ENCODE data around the gene MGST3.
"Not testable (repeated sequence)": the region's sequence is repeated elsewhere in the genome, so short reads cannot be mapped to it uniquely, and the experiment has no call there.

The MGST3 gene

DNA sequence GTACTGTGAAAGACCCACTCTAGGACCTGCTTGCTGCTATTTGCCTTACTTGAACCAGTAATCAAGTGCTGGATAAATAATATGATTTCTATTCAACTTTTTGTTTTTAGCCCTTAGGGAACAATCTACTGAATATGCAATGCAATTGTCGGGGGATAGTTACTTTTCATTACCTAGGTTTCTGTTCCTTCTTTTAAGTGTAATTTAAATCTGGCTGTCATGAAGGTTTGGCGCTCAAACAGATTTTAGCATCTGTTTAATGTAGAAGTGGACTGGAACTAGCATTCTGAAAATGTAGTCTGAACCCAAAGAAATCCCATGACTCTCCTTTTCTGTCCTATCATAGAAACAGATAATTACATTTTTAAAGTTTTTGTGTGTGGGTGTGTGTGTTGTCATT, 4.8 kb downstream of the MGST3 start:
- Histone ChIP-seq H4K20me1 (peaks cover 60% of the 10 kb centered on the region), H3K9ac (no peak overlapping the region), H3K4me1 (peaks cover 21% of the 10 kb centered on the region), H3K36me3 (peaks cover 10% of the 10 kb centered on the region; the same call in 1 of the 2 replicates), H3K4me2 (no peak overlapping the region), H3K9me3 (no peaks in the 10 kb centered on the region), H3K27ac (no peak overlapping the region), H3K27me3 (no peaks in the 10 kb centered on the region), H3K4me3 (no peak overlapping the region)
- TF ChIP-seq Cebpa-rat (IDR thresholded peaks at IDR 0.05): no peak

DNA sequence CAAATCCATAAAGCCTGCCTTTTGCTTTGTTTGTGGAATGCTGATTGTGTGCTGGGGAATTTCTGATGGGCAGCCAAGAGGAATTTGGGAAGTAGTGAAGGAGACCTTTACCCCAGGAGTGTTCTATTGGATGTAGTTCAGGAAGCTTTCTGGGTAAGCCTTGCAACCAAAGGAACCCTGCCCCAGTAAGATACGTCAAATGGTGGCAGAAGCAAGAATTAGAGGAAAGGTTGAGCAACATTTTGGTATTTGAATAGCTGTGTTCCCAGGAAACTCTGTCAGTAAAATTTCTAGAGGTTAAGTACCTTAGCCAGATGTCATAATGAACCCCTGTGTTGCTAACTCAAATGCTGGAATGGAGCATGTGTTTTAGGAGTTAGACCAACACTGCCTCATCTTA, 6.4 kb downstream of the MGST3 start:
- no peaks in the 10 kb centered on the region for H3K9me3 ChIP-seq
- no peak for TF ChIP-seq Cebpa-rat (IDR thresholded peaks at IDR 0.05)
- no peak overlapping the region for H3K4me3 ChIP-seq
- no peaks in the 10 kb centered on the region for H3K27me3 ChIP-seq
- H3K36me3 ChIP-seq: peaks cover 10% of the 10 kb centered on the region; the same call in 1 of the 2 replicates
- no peak overlapping the region for H3K27ac ChIP-seq
- H4K20me1 ChIP-seq: peaks cover 58% of the 10 kb centered on the region
- H3K4me1 ChIP-seq: peaks cover 14% of the 10 kb centered on the region
- H3K4me2 ChIP-seq: no peak overlapping the region
- H3K9ac ChIP-seq: no peak overlapping the region

DNA sequence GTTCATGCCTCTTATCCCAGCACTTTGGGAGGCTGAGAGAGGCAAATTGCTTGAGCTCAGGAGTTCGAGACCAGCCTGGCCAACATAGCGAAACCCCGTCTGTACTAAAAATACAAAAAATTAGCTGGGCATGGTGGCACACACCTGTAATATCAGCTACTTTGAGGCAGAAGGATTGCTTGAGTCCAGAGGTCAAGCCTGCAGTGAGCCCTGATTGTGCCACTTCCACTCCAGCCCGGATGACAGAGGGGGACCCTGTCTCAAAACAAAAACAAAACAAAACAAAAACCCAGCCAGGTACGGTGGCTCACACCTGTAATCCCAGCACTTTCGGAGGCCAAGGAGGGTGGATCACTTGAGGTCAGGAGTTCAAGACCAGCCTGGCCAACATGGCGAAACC, 7.2 kb downstream of the MGST3 start:
- not testable (repeated sequence) for H3K27ac ChIP-seq, H3K27me3 ChIP-seq, H3K4me3 ChIP-seq, H3K9me3 ChIP-seq, H3K4me1 ChIP-seq, H3K9ac ChIP-seq, H3K36me3 ChIP-seq, H3K4me2 ChIP-seq
- peaks cover 50% of the 10 kb centered on the region; the same call in 1 of the 2 replicates for H4K20me1 ChIP-seq

DNA sequence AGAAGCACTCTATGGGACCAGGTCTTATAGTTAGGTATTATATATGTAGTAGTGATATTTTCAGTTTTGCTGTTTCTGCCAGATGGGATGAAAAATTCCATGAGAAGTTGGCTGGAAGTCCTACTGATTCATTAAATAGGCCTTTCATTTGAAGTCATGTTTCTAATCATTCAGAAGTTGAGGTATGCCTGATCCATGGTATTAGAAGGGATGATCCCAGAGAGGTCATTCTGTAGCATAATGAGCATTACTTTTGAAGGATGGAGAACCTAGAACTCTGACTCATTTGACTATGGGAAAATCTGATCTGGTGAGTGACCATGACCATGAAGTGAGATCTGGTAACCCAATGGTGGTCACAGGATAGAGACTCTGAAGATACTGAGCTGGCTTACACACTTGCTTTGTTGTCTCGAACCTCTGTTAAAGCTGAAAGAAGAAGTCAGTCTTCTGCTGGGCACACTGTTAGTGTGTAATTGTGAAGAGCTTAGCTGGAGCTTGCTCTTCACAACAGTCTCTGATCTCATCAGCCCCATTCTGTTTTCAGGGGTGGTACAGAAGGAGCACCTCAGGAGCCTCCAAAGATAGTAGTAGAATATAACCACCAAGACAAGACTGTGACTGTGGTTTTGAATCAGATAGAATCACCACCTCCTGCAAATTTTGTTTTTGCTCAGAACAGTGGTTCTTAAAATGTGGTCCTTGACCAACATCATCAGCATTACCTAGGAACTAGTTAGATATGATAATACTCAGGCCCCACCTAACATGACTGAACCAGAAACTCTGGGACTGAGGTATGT, 9.0 kb downstream of the MGST3 start:
- peaks cover 10% of the 10 kb centered on the region; the same call in 1 of the 2 replicates for H3K36me3 ChIP-seq
- no peak overlapping the region for H3K4me3 ChIP-seq
- no peaks in the 10 kb centered on the region for H3K9me3 ChIP-seq
- no peak overlapping the region for H3K4me2 ChIP-seq
- no peaks in the 10 kb centered on the region for H3K27me3 ChIP-seq
- H3K27ac ChIP-seq: no peak overlapping the region
- TF ChIP-seq Cebpa-rat (IDR thresholded peaks at IDR 0.05): no peak
- no peak overlapping the region for H3K9ac ChIP-seq
- peaks cover 5% of the 10 kb centered on the region for H3K4me1 ChIP-seq
- H4K20me1 ChIP-seq: peaks cover 36% of the 10 kb centered on the region; the same call in 1 of the 2 replicates

DNA sequence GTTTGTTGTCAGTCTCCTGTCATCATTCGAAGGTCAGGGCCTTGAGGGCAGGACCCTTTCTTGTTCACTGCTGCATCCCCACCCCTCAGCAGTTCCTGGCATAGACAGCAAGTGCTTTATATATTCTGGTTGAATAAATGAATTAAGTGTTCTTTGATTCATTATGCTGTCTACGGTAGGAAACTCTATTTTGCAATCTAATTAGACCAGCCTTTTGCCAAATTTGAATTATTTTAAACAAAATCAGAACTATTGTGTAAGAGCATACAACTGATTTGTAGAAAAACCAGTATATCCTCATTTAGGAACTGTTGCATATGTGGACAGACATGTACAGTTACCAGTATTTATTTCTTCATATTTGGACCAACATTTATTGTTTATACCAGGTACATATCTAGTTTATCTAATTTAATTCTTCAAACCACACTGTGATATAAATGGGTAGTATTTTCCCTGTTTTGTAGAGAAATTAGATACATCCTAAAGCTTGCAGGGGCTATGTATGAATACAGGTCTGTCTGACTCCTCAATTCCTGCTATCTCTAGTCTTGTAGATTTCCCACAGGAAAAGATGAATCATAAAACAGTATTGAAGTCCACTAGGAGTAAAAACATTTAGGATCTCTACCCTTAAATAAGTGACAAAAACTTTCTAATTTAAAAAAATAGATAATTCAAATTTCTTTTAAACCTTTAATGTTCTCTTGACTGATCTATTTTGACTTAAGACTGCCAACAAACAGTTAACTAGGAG, 10.4 kb downstream of the MGST3 start:
- H3K27me3 ChIP-seq: no peaks in the 10 kb centered on the region
- H3K9ac ChIP-seq: no peak overlapping the region
- no peaks in the 10 kb centered on the region for H3K4me1 ChIP-seq
- H3K4me2 ChIP-seq: no peak overlapping the region
- H4K20me1 ChIP-seq: peaks cover 40% of the 10 kb centered on the region
- TF ChIP-seq Cebpa-rat (IDR thresholded peaks at IDR 0.05): no peak
- H3K9me3 ChIP-seq: no peaks in the 10 kb centered on the region
- peaks cover 10% of the 10 kb centered on the region; the same call in 1 of the 2 replicates for H3K36me3 ChIP-seq
- no peak overlapping the region for H3K27ac ChIP-seq
- H3K4me3 ChIP-seq: no peak overlapping the region

DNA sequence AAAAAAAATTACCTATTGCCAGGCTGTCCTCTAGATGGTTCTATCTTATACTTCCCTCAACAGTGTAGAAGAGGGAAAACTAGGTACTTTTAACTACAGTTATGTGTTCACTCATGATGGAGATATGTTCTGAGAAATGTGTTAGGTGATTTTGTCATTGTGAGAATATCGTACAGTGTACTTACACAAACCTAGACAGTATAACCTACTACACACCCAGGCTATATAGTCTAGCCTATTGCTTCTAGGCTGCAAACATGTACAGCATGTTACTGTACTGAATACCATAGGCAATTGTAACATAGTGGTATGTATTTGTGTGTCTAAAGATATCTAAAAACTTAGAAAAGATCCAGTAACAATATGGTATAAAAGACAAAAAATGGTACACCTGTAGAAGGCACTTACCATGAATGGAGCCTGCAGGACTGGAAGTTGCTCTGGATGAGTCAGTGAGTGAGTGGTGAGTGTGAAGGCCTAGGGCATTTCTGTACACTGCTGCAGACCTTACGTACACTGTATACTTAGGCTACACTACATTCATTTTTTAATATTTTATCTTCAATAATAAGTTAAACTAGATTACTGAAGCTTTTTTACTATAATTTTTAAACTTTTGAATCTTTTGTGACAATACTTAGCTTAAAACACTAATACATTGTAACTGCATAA, 13.2 kb downstream of the MGST3 start:
- Histone ChIP-seq H3K27me3 (no peaks in the 10 kb centered on the region), H3K36me3 (peaks cover 5% of the 10 kb centered on the region; the same call in 1 of the 2 replicates), H3K27ac (no peak overlapping the region), H3K9me3 (no peaks in the 10 kb centered on the region), H4K20me1 (peaks cover 41% of the 10 kb centered on the region), H3K4me1 (peaks cover 13% of the 10 kb centered on the region), H3K4me2 (no peak overlapping the region), H3K4me3 (no peak overlapping the region), H3K9ac (no peak overlapping the region)
- no peak for TF ChIP-seq Cebpa-rat (IDR thresholded peaks at IDR 0.05)

DNA sequence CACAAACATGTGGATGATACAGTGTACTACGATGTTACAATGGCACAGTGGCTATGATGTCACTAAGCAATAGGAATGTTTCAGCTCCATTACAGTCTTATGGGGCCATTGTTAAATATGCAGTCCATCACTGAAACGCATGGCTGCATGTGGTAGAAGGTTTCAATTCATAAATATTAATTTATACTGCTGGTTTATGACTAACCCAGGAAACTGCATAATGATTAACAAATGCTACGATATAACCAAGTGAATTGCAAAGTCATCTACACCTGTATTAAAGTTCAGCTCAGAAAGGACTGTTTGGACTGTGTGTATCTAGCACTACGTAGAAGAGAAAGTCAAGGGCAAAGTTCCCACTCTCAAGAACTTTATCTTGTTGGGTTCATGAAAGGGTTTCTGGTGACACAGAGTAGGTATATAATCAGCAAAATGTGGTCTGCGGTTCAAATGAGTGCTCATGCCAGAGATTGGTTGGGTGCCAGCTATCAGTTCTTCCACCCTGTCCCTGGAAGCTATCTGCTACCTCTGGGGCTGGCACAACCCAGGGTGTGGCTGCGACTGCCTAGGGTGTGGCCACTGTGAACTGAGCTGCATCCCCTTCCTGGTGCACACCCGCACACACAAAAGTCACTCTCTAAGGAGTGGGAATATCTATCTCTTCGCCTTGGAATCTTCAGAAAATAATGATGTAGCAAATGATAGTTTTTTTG, 14.8 kb downstream of the MGST3 start:
- Histone ChIP-seq H3K27me3 (no peaks in the 10 kb centered on the region), H3K9me3 (no peaks in the 10 kb centered on the region), H3K36me3 (peaks cover 10% of the 10 kb centered on the region), H3K4me3 (no peak overlapping the region), H4K20me1 (peaks cover 37% of the 10 kb centered on the region), H3K27ac (no peak overlapping the region), H3K4me1 (peaks cover 13% of the 10 kb centered on the region), H3K9ac (no peak overlapping the region), H3K4me2 (no peak overlapping the region)
- no peak for TF ChIP-seq Cebpa-rat (IDR thresholded peaks at IDR 0.05)

DNA sequence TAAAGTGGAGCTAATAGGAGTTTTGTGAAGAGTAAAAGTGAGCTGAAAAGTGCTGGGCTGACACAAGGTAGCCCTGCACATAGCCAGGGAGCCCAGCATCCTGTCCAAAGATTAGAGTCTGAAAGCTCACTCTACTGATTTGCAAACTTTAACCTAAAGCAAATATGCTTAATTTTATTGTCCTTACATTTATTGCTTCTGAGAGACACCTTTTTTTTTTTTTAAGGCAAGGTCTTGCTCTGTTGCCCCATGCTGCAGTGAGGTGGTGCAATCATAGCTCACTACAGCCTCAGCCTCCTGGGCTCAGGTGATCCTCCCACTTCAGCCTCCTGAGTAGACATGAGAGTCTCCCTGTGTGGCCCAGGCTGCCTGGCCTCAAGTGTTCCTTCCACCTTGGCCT, 16.5 kb downstream of the MGST3 start:
- H3K27me3 ChIP-seq: no peaks in the 10 kb centered on the region
- peaks cover 13% of the 10 kb centered on the region for H3K4me1 ChIP-seq
- H3K9me3 ChIP-seq: no peaks in the 10 kb centered on the region
- peaks cover 33% of the 10 kb centered on the region for H4K20me1 ChIP-seq
- TF ChIP-seq Cebpa-rat (IDR thresholded peaks at IDR 0.05): no peak
- H3K36me3 ChIP-seq: peaks cover 18% of the 10 kb centered on the region
- peak overlapping the region; percentile 63 for H3K4me2 ChIP-seq
- peak overlapping the region; percentile 44; the same call in 1 of the 2 replicates for H3K27ac ChIP-seq
- no peak overlapping the region for H3K4me3 ChIP-seq
- H3K9ac ChIP-seq: no peak overlapping the region

DNA sequence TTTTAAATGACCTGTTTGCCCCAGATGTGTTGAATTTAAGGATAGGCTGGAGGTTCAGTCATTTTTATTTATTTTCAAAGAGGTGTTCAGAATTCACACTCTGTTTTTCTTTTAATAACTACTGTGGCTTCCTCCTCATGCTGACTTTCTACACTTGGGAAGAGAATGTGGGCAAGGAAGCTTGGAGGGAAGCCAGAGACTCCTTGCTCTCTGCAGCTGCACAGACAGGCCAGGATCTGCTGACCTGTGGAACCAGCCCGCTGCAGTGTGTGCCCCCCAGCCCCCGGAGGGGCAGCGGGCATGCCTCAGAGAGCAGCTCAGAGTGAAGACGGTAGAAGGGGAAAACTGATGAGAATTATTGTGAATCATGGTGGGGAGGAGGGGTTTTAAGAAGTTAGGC, 16.9 kb downstream of the MGST3 start:
- peaks cover 33% of the 10 kb centered on the region for H4K20me1 ChIP-seq
- no peak overlapping the region for H3K9ac ChIP-seq
- no peaks in the 10 kb centered on the region for H3K27me3 ChIP-seq
- no peak overlapping the region for H3K4me3 ChIP-seq
- peak overlapping the region; percentile 63 for H3K4me2 ChIP-seq
- peaks cover 13% of the 10 kb centered on the region for H3K4me1 ChIP-seq
- H3K36me3 ChIP-seq: peaks cover 18% of the 10 kb centered on the region
- H3K27ac ChIP-seq: peak overlapping the region; percentile 44; the same call in 1 of the 2 replicates
- H3K9me3 ChIP-seq: no peaks in the 10 kb centered on the region
- TF ChIP-seq Cebpa-rat (IDR thresholded peaks at IDR 0.05): no peak
